Activated CD4-positive, alpha-beta T cell treated with anti-CD3 and anti-CD28 coated beads for 1 hour (primary cell): ENCODE measurements around the gene TMPRSS15.

ENCODE experiments used
- DNase-seq: peaks from one replicate; pipeline ENCODE4 v3.0.0-alpha.2; 2020

Gene TMPRSS15

DNA sequence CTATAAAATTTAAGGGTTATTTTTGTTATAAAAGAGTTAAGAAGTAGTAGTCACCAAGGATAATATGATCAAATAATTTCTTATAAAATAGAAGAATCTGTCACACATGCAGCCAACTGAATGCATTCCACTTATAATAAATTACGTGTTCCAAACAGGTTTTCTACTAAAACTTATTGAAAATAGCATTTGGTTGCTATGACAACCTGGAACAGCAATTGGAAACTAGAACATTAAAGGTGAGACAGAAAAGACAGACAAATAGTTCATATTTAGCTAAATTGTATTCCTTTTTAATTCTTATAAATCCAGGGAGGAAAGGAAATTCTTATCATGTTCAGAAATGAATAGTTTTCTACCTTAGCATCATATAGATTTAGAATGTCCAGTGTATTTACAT lies 168.0 kb downstream of the TMPRSS15 start:
- DNase-seq = no peak

DNA sequence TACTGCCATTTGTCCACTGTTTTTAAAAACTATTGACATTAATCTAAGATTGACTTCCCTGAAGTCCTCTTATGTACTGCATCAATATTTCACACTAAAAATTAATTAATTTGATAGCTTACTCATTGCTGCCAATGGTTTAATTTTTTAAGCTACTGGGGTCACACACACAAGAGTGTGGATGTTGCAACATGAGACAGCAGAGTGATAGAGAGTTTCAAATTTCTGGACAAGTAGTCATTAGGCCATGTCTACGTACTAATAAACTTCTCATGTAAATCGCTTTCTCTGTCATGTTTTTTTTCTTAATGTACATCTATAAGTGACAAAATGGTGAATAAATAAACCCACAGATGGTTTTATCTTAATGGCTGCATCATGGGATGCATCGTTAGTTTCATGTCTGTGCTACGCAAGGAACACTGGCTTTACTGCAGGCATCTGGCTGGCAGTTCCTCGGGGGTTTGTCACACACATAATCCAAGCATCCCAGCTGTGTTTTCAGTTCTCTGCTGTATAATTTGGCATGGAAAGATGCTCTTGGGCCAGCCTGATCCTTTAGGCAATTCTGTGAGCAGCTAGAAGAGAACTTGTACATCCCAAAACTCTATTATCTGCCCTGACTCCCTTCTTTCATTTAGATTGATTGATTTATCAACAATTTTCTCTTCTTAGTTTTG lies 175.4 kb downstream of the TMPRSS15 start:
- DNase-seq = no peak

DNA sequence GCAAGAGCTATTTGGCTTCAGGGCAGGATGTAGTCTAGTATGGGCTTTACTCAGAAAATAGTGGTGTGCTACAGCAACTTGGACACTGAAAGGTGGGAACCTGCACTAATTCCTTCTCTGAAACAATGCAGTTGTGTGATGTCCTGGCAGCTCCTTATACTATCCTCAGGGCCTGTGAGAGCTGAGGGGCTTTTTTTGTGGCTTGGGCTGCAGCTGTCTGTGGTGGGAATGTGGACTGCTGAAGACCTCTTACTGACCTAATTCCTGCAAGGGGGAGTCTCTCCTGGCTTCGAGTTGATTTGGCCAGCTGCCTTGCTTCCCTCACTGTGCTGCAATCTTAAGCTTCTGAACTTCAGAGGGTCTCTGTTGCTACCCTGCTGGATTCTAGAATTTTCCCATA lies 181.2 kb downstream of the TMPRSS15 start:
- no peak for DNase-seq

DNA sequence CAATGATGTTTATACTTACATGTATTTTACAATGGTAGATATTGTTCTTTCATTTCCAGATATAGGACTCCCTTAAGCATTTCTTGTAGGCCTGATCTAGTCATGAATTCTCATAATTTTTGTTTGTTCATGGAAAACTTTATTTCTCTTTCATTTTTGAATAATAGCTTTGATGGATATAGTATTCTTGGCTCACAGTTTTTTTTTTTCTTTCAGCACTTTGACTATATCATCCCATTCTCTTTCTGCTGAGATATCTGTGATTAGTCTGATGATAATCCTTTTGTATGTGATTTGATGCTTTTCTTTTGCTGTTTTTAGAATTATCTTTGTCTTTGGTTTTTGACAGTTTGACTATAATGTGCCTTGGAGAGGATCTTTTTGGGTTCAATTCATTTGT lies 183.1 kb downstream of the TMPRSS15 start:
- no peak for DNase-seq
